K562 (cell line): ENCODE measurements around the gene RAB6B. TPM values are rescaled to one million over a fixed set of nuclear protein-coding genes. Genes with fewer than 3 reads are reported as not detected.

Experiments
- ATAC-seq: fragments of 200-7000 bp; cut with Tn5 transposase; 3 replicates; pipeline ENCODE4 v1.9.1; 2020; ENCODE audit warnings: moderate library complexity
- BruUV-seq: library from RNA; stranded (reverse); fragments of 400-500 nt; replicated peaks from 2 replicates; lab custom pipeline; 2021; lab: Mats Ljungman, UMichigan
- CTCF ChIA-PET: fragments of 300-600 bp; formaldehyde crosslinking; extraction: SDS; loops from one replicate; lab custom pipeline; 2021; ENCODE audit warnings: low intra/inter-chr PET ratio; lab: Yijun Ruan, JAX
- POLR2A ChIA-PET: fragments of 300-600, 350-650 bp; sonication (Branson Sonifier 250); formaldehyde crosslinking; extraction: SDS; loops from one replicate; lab custom pipeline; 2021; ENCODE audit warnings: antibody characterized with exemption, inconsistent platforms; lab: Yijun Ruan, JAX
- DNase-seq, 4 experiments: peaks; one replicate each; pipeline versions ENCODE4 v3.0.0 to v3.0.0-alpha.2; 2011 to 2018; ENCODE audit warnings: low spot score in 3 of 4, mixed read lengths in 3 of 4; ENCODE audit errors: extremely low read depth in 1 of 4
- FAIRE-seq: peaks from 2 replicates; lab custom pipeline; 2011; peaks lifted over from hg19 to GRCh38; lab: Jason Lieb, UNC
- H2AFZ ChIP-seq: 2 replicates; pipeline ENCODE4 v1.6.0; 2011; ENCODE audit warnings: low read depth, low read length, control low read depth, inconsistent platforms
- H3K27ac ChIP-seq: fragments of 200-600 bp; 3 replicates; pipeline ENCODE4 v1.8.0; 2011; ENCODE audit warnings: low read depth, mild to moderate bottlenecking, control low read depth, inconsistent platforms, low read length, moderate library complexity, mixed read lengths; ENCODE audit errors: extremely low read depth
- H3K27me3 ChIP-seq, 2 experiments: fragments of 300-600 bp in 1 of 2; 2 replicates in 1 of 2; 3 replicates in 1 of 2; pipeline versions ENCODE4 v1.6.0 to v1.8.0; 2011; ENCODE audit warnings: inconsistent platforms in 2 of 2, low read length in 2 of 2, mild to moderate bottlenecking in 1 of 2, mixed read lengths in 1 of 2, moderate library complexity in 1 of 2; ENCODE audit not compliant: control insufficient read depth in 2 of 2, insufficient read depth in 2 of 2
- H3K36me3 ChIP-seq: fragments of 300-600 bp; 3 replicates; pipeline ENCODE4 v1.8.0; 2011; ENCODE audit warnings: mild to moderate bottlenecking, low read length, inconsistent platforms; ENCODE audit not compliant: control insufficient read depth, insufficient read depth
- H3K4me1 ChIP-seq, 2 experiments: fragments of 200-600 bp in 1 of 2; replicated peaks in 1 of 2; 2 replicates in 1 of 2; 3 replicates in 1 of 2; pipeline versions ENCODE4 v1.5.1 to v1.8.0; 2011; ENCODE audit warnings: inconsistent platforms in 2 of 2, low read length in 2 of 2, mild to moderate bottlenecking in 1 of 2, mixed read lengths in 1 of 2, moderate library complexity in 1 of 2; ENCODE audit not compliant: control insufficient read depth in 2 of 2, insufficient read depth in 2 of 2
- H3K4me2 ChIP-seq: 2 replicates; pipeline ENCODE4 v1.6.1; 2011; ENCODE audit warnings: low read length, control low read depth, inconsistent platforms, mixed read lengths; ENCODE audit not compliant: insufficient read depth
- H3K4me3 ChIP-seq: fragments of 200-600 bp; sonication (generic), shearing (Covaris generic); 2 replicates; pipeline ENCODE4 v1.5.1; 2016; ENCODE audit warnings: control low read depth, inconsistent platforms
- H3K79me2 ChIP-seq: fragments of 200-600 bp; 3 replicates; pipeline ENCODE4 v1.8.0; 2011; ENCODE audit warnings: low read length, inconsistent platforms; ENCODE audit not compliant: control insufficient read depth, insufficient read depth
- H3K9ac ChIP-seq, 2 experiments: 2 replicates each; pipeline versions ENCODE4 v1.6.0 to v1.6.1; 2011; ENCODE audit warnings: low read depth in 2 of 2, low read length in 2 of 2, control low read depth in 1 of 2, inconsistent platforms in 1 of 2, mild to moderate bottlenecking in 1 of 2, mixed read lengths in 1 of 2; ENCODE audit not compliant: insufficient read depth in 1 of 2
- H3K9me1 ChIP-seq: one replicate; pipeline ENCODE4 v1.6.0; 2011; ENCODE audit warnings: inconsistent platforms, mild to moderate bottlenecking, low read length, moderate library complexity; ENCODE audit not compliant: control insufficient read depth, insufficient read depth
- H3K9me3 ChIP-seq: replicated peaks from 2 replicates; pipeline ENCODE4 v1.5.1; 2011; ENCODE audit warnings: low read depth, low read length, inconsistent platforms; ENCODE audit not compliant: control insufficient read depth, insufficient read depth
- H4K20me1 ChIP-seq: replicated peaks from 2 replicates; pipeline ENCODE4 v1.6.1; 2011; ENCODE audit warnings: low read length, inconsistent platforms, mixed read lengths; ENCODE audit not compliant: control insufficient read depth, insufficient read depth
- ARHGAP35 ChIP-seq: fragments of 450-650 bp; IDR thresholded peaks from 2 replicates; pipeline ENCODE4 v1.6.1; 2018; ENCODE audit not compliant: partially characterized antibody
- ARID2 ChIP-seq: fragments of 450-650 bp; IDR thresholded peaks from 2 replicates; pipeline ENCODE4 v1.6.1; 2017; ENCODE audit warnings: antibody characterized with exemption, mild to moderate bottlenecking
- BHLHE40 ChIP-seq: IDR thresholded peaks from 2 replicates; pipeline ENCODE4 v1.6.1; 2011; ENCODE audit warnings: low read length, improper control_type of control experiment
- CBFA2T3 ChIP-seq: fragments of 450-650 bp; IDR thresholded peaks from 2 replicates; pipeline ENCODE4 v1.6.1; 2017
- CTCF ChIP-seq, 3 experiments: IDR thresholded peaks in 2 of 3; conservative IDR thresholded peaks in 1 of 3; 2 replicates each; pipeline ENCODE4 v1.5.1; 2011 to 2012; ENCODE audit warnings: low read length in 3 of 3, mild to moderate bottlenecking in 3 of 3, control low read depth in 2 of 3, improper control_type of control experiment in 1 of 3, inconsistent platforms in 1 of 3, low read depth in 1 of 3, mixed read lengths in 1 of 3, moderate library complexity in 1 of 3; ENCODE audit not compliant: insufficient read depth in 2 of 3
- HMBOX1 ChIP-seq: sonication (generic); IDR thresholded peaks from 2 replicates; pipeline ENCODE4 v1.6.1; 2016
- HNRNPUL1 ChIP-seq: fragments of 200-400 bp; formaldehyde crosslinking; IDR thresholded peaks from 2 replicates; pipeline ENCODE4 v1.6.1; 2017; ENCODE audit warnings: low read length
- RAD21 ChIP-seq, 2 experiments: fragments of 250-450 bp in 1 of 2; fragments of 450-650 bp in 1 of 2; sonication (Bioruptor Pico) in 1 of 2; formaldehyde crosslinking in 1 of 2; IDR thresholded peaks in 1 of 2; conservative IDR thresholded peaks in 1 of 2; 2 replicates each; pipeline versions ENCODE4 v1.4.0 to v1.8.0; 2020 to 2022; ENCODE audit warnings: mild to moderate bottlenecking in 2 of 2, moderate library complexity in 1 of 2
- SMARCA4 ChIP-seq: fragments of 450-650 bp; IDR thresholded peaks from 2 replicates; pipeline ENCODE4 v1.6.1; 2016
- TFAP4 ChIP-seq: sonication (generic); formaldehyde crosslinking; IDR thresholded peaks from 2 replicates; pipeline ENCODE4 v1.8.0; 2022; ENCODE audit warnings: missing genetic modification reagents, mild to moderate bottlenecking, moderate library complexity, borderline replicate concordance
- ZFX ChIP-seq: sonication (generic); formaldehyde crosslinking; IDR thresholded peaks from 2 replicates; pipeline ENCODE4 v1.8.0; 2022; ENCODE audit warnings: mild to moderate bottlenecking, missing genetic modification reagents, moderate library complexity
- ZZZ3 ChIP-seq: fragments of 450-650 bp; IDR thresholded peaks from 2 replicates; pipeline ENCODE4 v1.6.1; 2016; ENCODE audit warnings: antibody characterized with exemption, mild to moderate bottlenecking, moderate library complexity
- WGBS: fragments of 100-300 bp; shearing (Covaris generic); methylation state at CpG from one replicate; pipeline ENCODE4 v1.1.6; 2016; ENCODE audit warnings: low coverage, mixed read lengths; ENCODE audit not compliant: insufficient coverage; ENCODE audit errors: missing lambda C conversion rate; 5-methylcytosine and 5-hydroxymethylcytosine counted together
- in situ Hi-C: fragments of 300-500 bp; cut with MboI; formaldehyde crosslinking; loops from 4 replicates; pipeline ENCODE4 v1.15.0; 2018; ENCODE audit warnings: inconsistent platforms, mixed read lengths
- intact Hi-C: fragments of 100-400 bp; cut with micrococcal nuclease; formaldehyde crosslinking; loops from 2 replicates; pipeline ENCODE4 v1.14.2; 2022
- polyA plus RNA-seq, 8 experiments: library from polyadenylated mRNA; depleted of rRNA in 4 of 8; stranded (reverse) in 5 of 8; unstranded in 3 of 8; fragments of >200 nt; fragmentation: Nextera tagmentation in 2 of 8; fragmentation: Illumina TruSeq in 1 of 8; extraction: Ambion mirVana in 2 of 8; extraction: Trizol in 1 of 8; gene quantifications; 2 replicates each; pipeline versions ENCODE4 v1.2.1 to v1.2.3, GENCODE V29; 2011 to 2014; ENCODE audit warnings: inconsistent platforms in 1 of 8, missing spikeins in 1 of 8
- total RNA-seq, 7 experiments: library from RNA; depleted of rRNA in 6 of 7; stranded (reverse); fragments of >200 nt in 6 of 7; fragmentation: Illumina TruSeq in 2 of 7; extraction: Trizol in 2 of 7; gene quantifications; 2 replicates each; pipeline versions ENCODE4 v1.2.1 to v1.2.3, GENCODE V29; 2011 to 2021; ENCODE audit warnings: low replicate concordance in 1 of 7

RAB6B gene
- total and polyA plus RNA-seq, 9 of the 15 experiments (the other 6 are each of a cell fraction or from before 2014, with no cell fraction given) = 0.60 to 18.1 (median 1.5) TPM

GRCh38 chr3:133865136-133865855 lies 30.4 kb downstream of the RAB6B start:
- ATAC-seq = peak; percentile 80
- Histone ChIP-seq H3K4me2 (no peak overlapping the region), H4K20me1 (no peaks in the 10 kb centered on the region), H3K9me3 (no peaks in the 10 kb centered on the region), H3K9me1 (no peaks in the 10 kb centered on the region), H3K27me3 (no peaks in the 10 kb centered on the region), H3K27ac (no peak overlapping the region), H2AFZ (no peak overlapping the region), H3K9ac (peak overlapping the region in 1 of 2 experiments; percentile 45; a peak in 1 of 4 replicates), H3K4me1 (peaks cover 8% of the 10 kb centered on the region in 2 experiments; a peak in 3 of 5 replicates), H3K36me3 (no peaks in the 10 kb centered on the region), H3K4me3 (no peak overlapping the region), H3K79me2 (no peaks in the 10 kb centered on the region)
- ChIA-PET POLR2A (interaction anchor here (0.6 to 1.1 kb wide), 3 partner anchors 12 to 30 kb away, joined by 3 to 7 read pairs (median 3); no protein-coding TSS in a partner anchor), CTCF (no interaction called here)
- WGBS = 53% methylated on average over 5 of the region's 5 CpGs
- intact Hi-C loops = no loop called here
- DNase-seq = peak in 2 of 4 experiments; percentile 12 to 18
- in situ Hi-C loops = no loop called here
- no peak for FAIRE-seq
- no TSS peak for BruUV-seq
- TF ChIP-seq ZZZ3 (no peak), CBFA2T3 (no peak), ZFX (no peak), RAD21 (CRISPR knock-in tag; conservative IDR thresholded peaks at IDR 0.05 in 1 of 2, IDR thresholded peaks at IDR 0.05 in 1 of 2) (0 out of 4 replicates have a peak, but pooled peaks of 1 of the 2 experiments have one; percentile 4), SMARCA4 (no peak), HMBOX1 (no peak), CTCF (IDR thresholded peaks at IDR 0.05 in 2 of 3, conservative IDR thresholded peaks at IDR 0.05 in 1 of 3; ENCODE audit: insufficient read depth in 2 of 3, low read depth in 1 of 3, low read length in 3 of 3) (peak; percentile 27 to 35 (median 32); a peak in 4 of 6 replicates), BHLHE40 (no peak), ARID2 (no peak), HNRNPUL1 (no peak), ARHGAP35 (no peak), TFAP4 (CRISPR knock-in tag) (peak; percentile 32; the same call in 1 of the 2 replicates)
